HG03135 (cell line): ENCODE measurements around the gene TSPAN5.
"Not testable (repeated sequence)": the region's sequence is repeated elsewhere in the genome, so short reads cannot be mapped to it uniquely, and the experiment has no call there.

Experiments used
- ATAC-seq: cut with Tn5 transposase; IDR thresholded peaks from one replicate; pipeline ENCODE4 v1.9.1; 2021; ENCODE audit warnings: mild to moderate bottlenecking, moderate library complexity; ENCODE audit not compliant: unreplicated experiment

TSPAN5 gene

DNA sequence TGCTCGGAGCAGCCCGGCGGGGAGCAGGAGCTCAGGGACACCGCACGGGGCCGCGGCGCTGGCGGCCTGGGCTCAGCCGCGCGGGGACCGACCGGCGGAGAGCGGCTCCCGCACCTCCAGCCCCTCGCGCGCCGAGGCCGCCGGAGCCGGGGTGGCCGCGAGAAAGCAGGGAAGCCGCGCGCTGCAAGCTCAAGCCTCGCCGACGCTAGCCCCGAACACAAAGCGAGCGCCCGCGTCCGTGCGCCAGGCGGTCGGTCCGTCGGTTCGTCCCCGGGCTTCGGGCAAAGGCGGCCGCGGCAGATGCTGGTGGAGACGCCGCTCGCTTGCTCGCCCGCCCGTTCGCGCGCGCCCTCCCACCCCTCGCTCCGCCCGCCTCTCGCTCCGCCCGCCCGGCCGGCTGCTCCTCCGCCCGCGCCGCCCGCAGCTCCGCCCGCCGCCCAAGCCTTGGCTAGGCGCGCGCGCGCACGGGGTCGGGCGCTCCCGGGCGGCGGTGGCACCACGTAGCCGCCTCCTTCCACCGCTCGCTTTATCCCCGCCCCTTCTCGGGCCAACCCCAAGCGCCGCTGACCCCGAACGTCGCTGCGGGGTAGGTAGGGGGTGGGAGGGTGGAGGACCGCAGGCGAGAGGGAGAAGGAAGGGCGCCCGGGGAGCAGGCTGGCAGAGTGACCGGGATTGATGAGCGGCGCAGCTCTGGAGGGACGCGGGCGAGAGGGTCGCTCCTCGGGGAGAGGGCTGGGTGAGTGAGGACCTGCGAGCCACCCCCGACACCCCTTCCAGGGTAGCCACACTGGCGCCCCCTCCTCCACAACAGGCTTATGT is at the start of gene TSPAN5:
Gene TSPAN5 (minus strand): TSS at position 325 of the 819 bp plus-strand sequence.
- peak; percentile 68 for ATAC-seq

DNA sequence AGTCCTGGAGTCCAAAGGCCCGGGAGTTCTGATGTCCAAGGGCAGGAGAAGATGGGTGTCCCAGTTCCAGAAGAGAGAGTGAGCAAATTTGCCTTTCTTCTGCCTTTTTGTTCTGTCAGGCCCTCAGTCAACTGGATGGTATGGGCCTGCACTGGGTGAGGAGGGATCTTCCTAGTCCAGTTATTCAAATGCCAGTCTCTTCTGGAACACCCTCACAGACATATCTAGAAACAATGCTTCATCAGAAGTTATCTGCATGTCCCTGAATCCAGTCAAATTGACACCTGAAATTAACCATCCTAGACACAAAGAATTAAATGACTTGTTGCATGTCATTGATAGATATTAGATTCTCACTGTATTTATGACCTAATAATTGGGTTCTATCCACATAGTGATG is 48.5 kb upstream of the TSPAN5 start:
- no peak for ATAC-seq

- ATAC-seq = no peak
Observed at GRCh38 chr4:98706200-98706813, 47.9 kb upstream of the TSPAN5 start.

DNA sequence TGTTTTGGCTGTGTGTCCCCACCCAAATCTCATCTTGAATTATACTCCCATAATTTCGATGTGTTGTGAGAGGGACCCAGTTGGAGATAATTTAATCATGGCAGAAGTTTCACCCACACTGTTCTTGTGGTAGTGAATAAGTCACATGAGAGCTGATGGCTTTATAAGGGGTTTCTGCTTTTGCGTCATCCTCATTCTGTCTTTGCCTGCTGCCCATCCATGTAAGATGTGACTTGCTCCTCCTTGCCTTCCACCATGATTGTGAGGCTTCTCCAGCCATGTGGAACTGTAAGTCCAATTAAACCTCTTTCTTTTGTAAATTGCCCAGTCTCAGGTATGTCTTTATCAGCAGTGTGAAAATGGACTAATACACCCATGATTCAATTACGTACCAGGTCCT is 47.2 kb upstream of the TSPAN5 start:
- not testable (repeated sequence) for ATAC-seq

- no peak for ATAC-seq
Observed at GRCh38 chr4:98700656-98701055, 42.2 kb upstream of the TSPAN5 start.

DNA sequence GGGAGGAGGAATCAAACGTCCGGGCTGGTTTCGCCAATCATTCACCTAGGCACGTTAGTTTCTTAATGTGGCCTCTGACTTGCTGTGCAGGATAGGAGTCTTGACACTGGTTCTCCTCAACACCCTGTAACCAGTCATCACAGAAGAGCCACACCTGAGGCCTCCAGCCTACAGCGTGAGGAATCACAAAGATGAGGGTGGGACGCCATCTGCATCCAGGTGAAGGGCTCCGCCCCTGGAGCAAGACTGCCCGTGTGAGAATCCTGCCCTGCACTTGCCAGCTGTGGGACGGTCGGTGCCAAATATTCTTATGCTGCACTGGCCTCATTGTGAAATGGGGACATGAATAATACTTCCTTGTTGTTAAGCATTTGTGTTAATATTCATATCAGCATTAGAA is 35.7 kb upstream of the TSPAN5 start:
- ATAC-seq = no peak

DNA sequence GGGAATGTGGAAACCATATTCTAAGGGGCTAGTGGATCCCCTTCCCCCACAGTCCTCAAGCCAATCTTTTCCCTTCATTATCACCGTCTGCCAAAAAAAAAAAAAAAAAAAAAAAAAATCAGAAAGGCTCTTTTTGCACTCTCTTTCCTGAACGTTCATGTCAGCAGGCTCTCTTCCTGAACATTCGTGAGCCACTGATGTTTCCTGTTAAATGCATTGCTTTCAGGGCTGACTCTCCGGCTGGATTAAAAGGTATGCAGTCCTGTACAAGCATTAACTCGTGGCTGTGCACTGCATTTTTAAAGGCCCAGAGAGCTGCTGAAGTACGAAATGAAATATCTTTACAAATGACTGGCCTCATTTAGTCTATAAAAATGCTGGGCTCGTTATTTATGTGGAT is 34.0 kb upstream of the TSPAN5 start:
- no peak for ATAC-seq

DNA sequence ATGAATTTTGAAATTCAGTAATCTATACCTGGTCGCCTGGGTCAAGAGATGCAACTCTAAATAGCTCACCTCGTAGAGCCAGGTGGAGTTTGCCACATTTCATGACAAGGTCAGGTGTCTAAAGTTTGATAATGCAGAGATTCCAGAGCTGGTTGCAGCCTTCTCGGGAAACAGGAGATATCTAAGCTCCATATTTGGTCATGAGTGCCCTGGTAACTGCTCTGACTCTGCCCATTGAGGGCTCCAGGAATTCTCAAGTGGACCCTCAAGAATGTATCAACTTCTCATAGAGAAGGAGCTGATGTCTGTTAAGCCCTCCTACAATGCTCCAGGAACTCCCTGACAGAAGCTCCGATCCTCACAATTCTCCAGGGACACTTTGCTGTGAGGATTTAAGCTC is 33.2 kb upstream of the TSPAN5 start:
- ATAC-seq = no peak

GRCh38 chr4:98689507-98690174 is 31.2 kb upstream of the TSPAN5 start:
- ATAC-seq = no peak

GRCh38 chr4:98688411-98689290 is 30.2 kb upstream of the TSPAN5 start:
- no peak for ATAC-seq

GRCh38 chr4:98687876-98688275 is 29.5 kb upstream of the TSPAN5 start:
- no peak for ATAC-seq

GRCh38 chr4:98686847-98687246 is 28.4 kb upstream of the TSPAN5 start:
- no peak for ATAC-seq

- ATAC-seq = no peak
Observed at GRCh38 chr4:98686043-98686707, 27.8 kb upstream of the TSPAN5 start.

DNA sequence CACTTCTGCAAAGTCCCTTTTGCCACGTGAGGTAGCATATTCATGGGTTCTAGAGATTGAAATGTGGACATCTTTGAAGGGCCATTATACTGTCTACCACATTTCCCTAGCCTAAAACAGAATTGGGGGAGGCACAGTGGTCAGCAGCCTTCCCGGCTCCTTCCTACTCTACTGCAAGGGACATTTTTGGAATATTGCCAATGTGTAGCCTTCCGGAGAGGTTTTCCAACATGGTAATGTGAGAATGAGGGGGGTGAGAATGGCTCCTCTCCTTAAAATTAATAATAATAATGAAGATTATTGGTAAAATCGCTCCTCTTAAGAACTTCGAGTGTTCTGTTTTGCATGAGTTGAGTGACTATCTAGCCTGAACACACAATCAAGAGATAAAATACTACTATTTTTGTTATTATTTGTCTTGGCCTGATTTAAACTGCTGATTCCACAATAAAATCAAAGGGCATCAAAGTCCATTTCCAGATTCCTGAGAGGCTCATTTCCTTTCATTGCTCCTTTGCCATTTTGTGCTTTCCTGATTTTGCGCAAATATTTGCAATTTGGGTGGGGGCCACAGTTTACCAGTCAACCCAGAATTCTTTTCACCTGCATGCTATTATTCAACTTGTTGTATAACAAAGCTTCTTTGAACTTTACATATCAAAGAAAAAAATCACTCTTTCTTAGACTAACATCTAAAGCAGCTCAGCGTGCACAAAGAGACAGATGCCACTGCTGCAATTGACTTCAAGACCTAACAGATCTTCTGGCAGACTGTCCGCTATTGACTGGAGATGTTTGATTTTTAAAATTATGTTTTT is 27.0 kb upstream of the TSPAN5 start:
- ATAC-seq = no peak

GRCh38 chr4:98682719-98683118 is 24.3 kb upstream of the TSPAN5 start:
- ATAC-seq = no peak

GRCh38 chr4:98680806-98681205 is 22.4 kb upstream of the TSPAN5 start:
- no peak for ATAC-seq

DNA sequence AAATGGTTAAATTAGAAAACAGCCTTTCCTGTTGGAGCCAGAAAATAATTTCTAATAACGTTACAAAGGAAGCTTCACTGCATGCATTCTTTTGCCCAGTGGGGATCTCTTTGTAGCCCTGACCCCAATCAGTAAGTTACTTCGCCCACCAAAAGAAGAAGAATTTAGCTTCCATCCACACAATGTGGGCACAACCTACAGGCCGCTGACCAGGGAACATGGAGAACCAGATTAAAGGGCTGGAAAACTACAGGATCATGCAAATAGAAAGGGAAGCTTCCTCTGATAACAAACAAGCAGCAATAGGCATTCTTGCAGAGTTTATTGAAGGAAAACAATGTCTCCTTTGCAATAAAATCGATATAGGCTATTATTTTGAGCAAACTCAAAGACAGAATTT is 21.3 kb upstream of the TSPAN5 start:
- no peak for ATAC-seq

DNA sequence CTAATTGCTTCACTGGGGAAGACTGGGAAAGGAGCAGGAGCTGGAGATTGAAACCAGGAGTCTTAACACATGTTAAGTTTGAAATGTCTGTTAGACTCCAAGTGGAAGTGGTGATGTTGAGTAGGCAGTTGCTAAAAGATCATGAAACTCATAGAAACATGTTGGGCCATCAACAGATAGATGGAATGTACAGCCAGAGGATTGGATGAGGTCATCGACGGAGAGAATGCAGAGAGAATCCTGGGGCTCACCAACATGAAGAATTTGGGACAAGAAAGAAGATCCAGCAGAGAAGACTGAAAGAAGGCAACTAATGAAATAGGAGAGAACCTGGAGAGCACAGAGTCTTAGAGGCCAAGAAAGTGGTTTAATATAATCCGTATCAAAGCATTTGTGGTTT is 19.4 kb upstream of the TSPAN5 start:
- ATAC-seq = no peak

DNA sequence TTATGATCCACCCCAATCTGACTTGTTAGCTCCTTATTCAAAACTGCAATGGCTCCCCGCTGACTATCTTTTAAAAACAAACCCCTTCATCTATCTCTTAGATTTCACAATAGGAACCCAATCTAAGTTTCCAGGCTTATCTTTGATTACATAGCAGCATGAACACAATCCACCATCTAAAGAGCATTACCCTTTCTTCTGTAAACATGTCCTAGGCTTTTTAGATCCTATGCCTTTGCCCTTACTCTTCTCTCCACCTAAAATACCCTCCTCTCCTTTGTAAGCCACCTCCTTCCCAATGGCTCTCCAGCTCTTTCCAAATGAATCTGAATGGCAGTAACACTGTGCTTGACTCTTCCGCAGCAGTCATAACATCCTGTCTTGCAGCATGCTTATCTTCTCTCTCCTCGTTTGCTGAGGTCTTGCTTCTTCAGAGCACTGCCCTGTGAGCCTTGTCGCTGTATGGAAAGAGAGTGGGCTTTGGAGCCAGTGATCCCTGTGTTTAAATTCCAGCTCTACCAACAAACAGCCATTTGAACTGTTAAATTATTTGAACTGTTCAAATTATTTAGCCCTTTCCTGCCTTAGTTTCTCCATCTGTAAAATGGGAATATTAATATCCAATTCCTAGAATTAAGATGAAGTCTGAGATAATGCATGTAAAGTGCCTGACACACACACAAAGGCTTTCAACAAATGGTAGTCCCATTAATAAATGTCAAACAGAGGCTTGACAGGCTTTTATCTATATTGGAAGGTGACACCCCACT is 16.2 kb upstream of the TSPAN5 start:
- no peak for ATAC-seq
